Measurements from ENCODE around the gene ADPRH. TPM values are rescaled to one million over a fixed set of nuclear protein-coding genes. Genes with fewer than 3 reads are reported as not detected.

The ADPRH gene
- total RNA-seq: 1 to 10 TPM; 3.0 to 6.5 TPM

- Histone ChIP-seq H3K36me3 (replicated peaks in 1 of 2; ENCODE audit: insufficient read depth in 1 of 2, low read depth in 2 of 2) (no peaks in the 10 kb centered on the region), H3K27ac (peak within 1 kb of the TSS; percentile 79 to 95 (median 92)), H3K27me3 (no peaks in the 10 kb centered on the region), H3K4me3 (peak within 1 kb of the TSS; percentile 26 to 46), H3K9me3 (no peaks in the 10 kb centered on the region), H3K4me1 (peaks cover 18% of the 10 kb centered on the region)
- DNase-seq (peak; percentile 87 to 91 (median 88)), ATAC-seq (peak; percentile 96)
- WGBS, 2 donors: 1% methylated on average over 32 to 65 of the region's 68 CpGs
- intact Hi-C loops (cut with DNase I): loop anchor here (10.0 kb wide), 1 partner anchor 75 kb away; no protein-coding TSS in a partner anchor
- TF ChIP-seq POLR2A (IDR thresholded peaks at IDR 0.05): peak; percentile 72 to 91 (median 84)
- TF ChIP-seq CTCF (IDR thresholded peaks at IDR 0.05): peak in 1 of 7 experiments; percentile 3
Measured at GRCh38 chr3:119579366-119580066, at the start of gene ADPRH. Gene ADPRH, plus strand, starts transcription at chr3:119579492. Its CDS starts 2,678 bp downstream, at chr3:119582170.

- Histone ChIP-seq H3K27ac (no peak overlapping the region), H3K9me3 (no peaks in the 10 kb centered on the region), H3K27me3 (no peaks in the 10 kb centered on the region), H3K4me1 (peaks cover 13% of the 10 kb centered on the region), H3K4me3 (no peak overlapping the region), H3K36me3 (replicated peaks in 1 of 2; ENCODE audit: insufficient read depth in 1 of 2, low read depth in 2 of 2) (no peaks in the 10 kb centered on the region)
- TF ChIP-seq CTCF (IDR thresholded peaks at IDR 0.05) (no peak), POLR2A (IDR thresholded peaks at IDR 0.05) (no peak)
- ATAC-seq (no peak), DNase-seq (no peak)
- intact Hi-C loops (cut with DNase I): no loop called here
Measured at GRCh38 chr3:119529883-119530282, 49.4 kb upstream of the ADPRH start.

GRCh38 chr3:119530456-119530855 lies 48.8 kb upstream of the ADPRH start:
- no peaks in the 10 kb centered on the region for H3K9me3 ChIP-seq
- no peak overlapping the region for H3K4me3 ChIP-seq
- no peaks in the 10 kb centered on the region for H3K27me3 ChIP-seq
- H3K36me3 ChIP-seq (replicated peaks in 1 of 2; ENCODE audit: insufficient read depth in 1 of 2, low read depth in 2 of 2): no peaks in the 10 kb centered on the region
- 82 to 88% methylated on average over 2 of the region's 2 CpGs for WGBS, 2 donors
- DNase-seq (no peak), ATAC-seq (no peak)
- TF ChIP-seq CTCF (IDR thresholded peaks at IDR 0.05): no peak
- no peak for TF ChIP-seq POLR2A (IDR thresholded peaks at IDR 0.05)
- peaks cover 13% of the 10 kb centered on the region for H3K4me1 ChIP-seq
- H3K27ac ChIP-seq: no peak overlapping the region
- intact Hi-C loops (cut with DNase I): no loop called here

- Histone ChIP-seq H3K4me1 (peaks cover 13% of the 10 kb centered on the region), H3K9me3 (no peaks in the 10 kb centered on the region), H3K27me3 (no peaks in the 10 kb centered on the region), H3K4me3 (no peak overlapping the region), H3K27ac (no peak overlapping the region), H3K36me3 (replicated peaks in 1 of 2; ENCODE audit: insufficient read depth in 1 of 2, low read depth in 2 of 2) (no peaks in the 10 kb centered on the region)
- intact Hi-C loops (cut with DNase I): no loop called here
- ATAC-seq: no peak
- WGBS, 2 donors: 76 to 77% methylated on average over 4 of the region's 4 CpGs
- no peak for DNase-seq
- no peak for TF ChIP-seq CTCF (IDR thresholded peaks at IDR 0.05)
- no peak for TF ChIP-seq POLR2A (IDR thresholded peaks at IDR 0.05)
Measured at GRCh38 chr3:119531151-119531550, 48.1 kb upstream of the ADPRH start.

- TF ChIP-seq POLR2A (IDR thresholded peaks at IDR 0.05) (no peak), CTCF (IDR thresholded peaks at IDR 0.05) (no peak)
- WGBS, 2 donors: 92 to 100% methylated on average over 1 of the region's 1 CpG
- H3K4me1 ChIP-seq: no peaks in the 10 kb centered on the region
- no peak overlapping the region for H3K4me3 ChIP-seq
- H3K36me3 ChIP-seq (replicated peaks in 1 of 2; ENCODE audit: insufficient read depth in 1 of 2, low read depth in 2 of 2): no peaks in the 10 kb centered on the region
- H3K9me3 ChIP-seq: no peaks in the 10 kb centered on the region
- H3K27me3 ChIP-seq: no peaks in the 10 kb centered on the region
- H3K27ac ChIP-seq: no peak overlapping the region
- DNase-seq (no peak), ATAC-seq (no peak)
- intact Hi-C loops (cut with DNase I): no loop called here
Measured at GRCh38 chr3:119534296-119534695, 45.0 kb upstream of the ADPRH start.

All from body of pancreas (tissue), 4 donors.